PC-3 (cell line): Measurements from ENCODE around the gene ARHGEF16.

Source experiments
- EZH2 ChIP-seq: fragments of 300-600 bp; sonication (generic); IDR thresholded peaks from one replicate; pipeline ENCODE4 v1.6.1; 2017; ENCODE audit warnings: antibody characterized with exemption, mild to moderate bottlenecking, low read length; ENCODE audit not compliant: unreplicated experiment
- EZH2phosphoT487 ChIP-seq: fragments of 300-600 bp; sonication (generic); IDR thresholded peaks from 2 replicates; pipeline ENCODE4 v1.6.1; 2018; ENCODE audit warnings: mild to moderate bottlenecking, antibody characterized with exemption, low read length, borderline replicate concordance
- TF ChIP-seq, protein P1 (sequence below): fragments of 300-600 bp; sonication (generic); conservative IDR thresholded peaks from 2 replicates; pipeline ENCODE4 v1.5.1; 2017; ENCODE audit warnings: antibody characterized with exemption, low read depth, mild to moderate bottlenecking, low read length

DNA sequence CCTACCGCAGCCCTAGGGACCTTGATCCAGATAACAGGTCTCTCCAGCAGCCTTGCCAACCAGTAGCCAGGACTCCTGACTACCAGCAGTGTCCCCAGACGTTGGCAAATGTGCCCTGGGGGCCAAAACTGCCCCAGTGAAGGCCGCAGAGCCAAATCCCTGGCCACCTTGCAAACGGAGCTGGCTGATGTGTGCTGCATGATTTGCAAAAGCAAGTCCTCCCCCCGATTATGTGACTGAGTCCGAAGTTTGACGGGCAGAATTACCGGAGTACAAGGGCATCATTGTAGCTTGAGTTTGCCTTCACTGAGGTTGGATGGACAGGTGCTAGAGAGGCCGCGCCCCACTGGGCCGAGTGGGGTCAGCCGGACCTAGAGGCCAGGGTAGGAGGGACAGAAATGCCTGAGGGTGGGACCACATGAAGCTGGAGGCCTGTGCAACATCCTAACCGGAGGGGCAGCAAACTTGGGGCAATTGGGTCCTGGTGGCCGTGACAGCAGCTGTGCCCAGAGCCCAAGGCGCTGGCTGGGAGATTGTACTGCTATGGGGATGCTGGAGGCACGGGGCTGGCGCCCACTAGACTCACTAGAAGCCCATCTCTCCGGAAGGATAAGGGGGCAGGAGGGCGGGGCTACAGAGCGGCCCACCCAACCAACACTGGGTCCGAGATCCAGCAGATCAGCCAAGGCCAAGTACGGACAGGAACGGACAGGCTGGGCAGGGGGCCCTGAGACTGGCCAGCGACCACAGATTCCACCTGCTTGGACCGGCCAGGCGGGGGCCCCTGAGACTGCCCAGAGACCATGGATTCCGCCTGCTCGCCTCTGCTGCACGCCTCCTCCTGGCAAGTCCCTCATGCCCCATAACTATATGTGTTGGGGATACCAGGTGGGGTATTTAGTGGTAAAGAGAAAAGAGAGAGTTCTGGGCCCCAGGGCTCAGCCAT, 2.8 kb downstream of the ARHGEF16 start:
- TF ChIP-seq, protein P1, sequence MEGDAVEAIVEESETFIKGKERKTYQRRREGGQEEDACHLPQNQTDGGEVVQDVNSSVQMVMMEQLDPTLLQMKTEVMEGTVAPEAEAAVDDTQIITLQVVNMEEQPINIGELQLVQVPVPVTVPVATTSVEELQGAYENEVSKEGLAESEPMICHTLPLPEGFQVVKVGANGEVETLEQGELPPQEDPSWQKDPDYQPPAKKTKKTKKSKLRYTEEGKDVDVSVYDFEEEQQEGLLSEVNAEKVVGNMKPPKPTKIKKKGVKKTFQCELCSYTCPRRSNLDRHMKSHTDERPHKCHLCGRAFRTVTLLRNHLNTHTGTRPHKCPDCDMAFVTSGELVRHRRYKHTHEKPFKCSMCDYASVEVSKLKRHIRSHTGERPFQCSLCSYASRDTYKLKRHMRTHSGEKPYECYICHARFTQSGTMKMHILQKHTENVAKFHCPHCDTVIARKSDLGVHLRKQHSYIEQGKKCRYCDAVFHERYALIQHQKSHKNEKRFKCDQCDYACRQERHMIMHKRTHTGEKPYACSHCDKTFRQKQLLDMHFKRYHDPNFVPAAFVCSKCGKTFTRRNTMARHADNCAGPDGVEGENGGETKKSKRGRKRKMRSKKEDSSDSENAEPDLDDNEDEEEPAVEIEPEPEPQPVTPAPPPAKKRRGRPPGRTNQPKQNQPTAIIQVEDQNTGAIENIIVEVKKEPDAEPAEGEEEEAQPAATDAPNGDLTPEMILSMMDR = no peak
- TF ChIP-seq EZH2 (no peak), EZH2phosphoT487 (no peak)
